H9 (cell line): ENCODE measurements around the gene TARS2. TPM values are rescaled to one million over a fixed set of nuclear protein-coding genes. Genes with fewer than 3 reads are reported as not detected.

Experiments used
- DNase-seq: peaks from one replicate; pipeline ENCODE4 v3.0.0-alpha.2; 2017
- H2AFZ ChIP-seq: one replicate; pipeline ENCODE4 v1.6.1; 2013; ENCODE audit warnings: mild to moderate bottlenecking, low read length, control low read depth, moderate library complexity
- H2AK5ac ChIP-seq: 2 replicates; pipeline ENCODE4 v1.6.1; 2013; ENCODE audit warnings: low read length, control low read depth, mixed read lengths; ENCODE audit not compliant: insufficient read length
- H2BK120ac ChIP-seq: one replicate; pipeline ENCODE4 v1.6.1; 2013; ENCODE audit warnings: low read depth, mild to moderate bottlenecking, low read length, control low read depth, inconsistent platforms; ENCODE audit not compliant: poor library complexity, severe bottlenecking
- H2BK12ac ChIP-seq: 2 replicates; pipeline ENCODE4 v1.6.1; 2013; ENCODE audit warnings: low read length, control low read depth, mixed read lengths, low read depth; ENCODE audit not compliant: insufficient read length
- H2BK15ac ChIP-seq: 2 replicates; pipeline ENCODE4 v1.6.1; 2013; ENCODE audit warnings: low read depth, low read length, control low read depth
- H2BK20ac ChIP-seq: one replicate; pipeline ENCODE4 v1.6.1; 2013; ENCODE audit warnings: low read depth, mild to moderate bottlenecking, low read length, control low read depth, inconsistent platforms; ENCODE audit not compliant: poor library complexity, severe bottlenecking
- H2BK5ac ChIP-seq: 2 replicates; pipeline ENCODE4 v1.6.1; 2013; ENCODE audit warnings: low read length, control low read depth, mixed read lengths; ENCODE audit not compliant: insufficient read length
- H3K14ac ChIP-seq: 2 replicates; pipeline ENCODE4 v1.6.1; 2013; ENCODE audit warnings: low read length, control low read depth; ENCODE audit not compliant: insufficient read depth
- H3K18ac ChIP-seq: 2 replicates; pipeline ENCODE4 v1.6.1; 2013; ENCODE audit warnings: low read depth, mild to moderate bottlenecking, mixed read lengths, low read length, control low read depth; ENCODE audit not compliant: insufficient read length
- H3K23ac ChIP-seq: 2 replicates; pipeline ENCODE4 v1.6.1; 2013; ENCODE audit warnings: low read length, control low read depth, mixed read lengths, low read depth; ENCODE audit not compliant: insufficient read length
- H3K23me2 ChIP-seq: 2 replicates; pipeline ENCODE4 v1.6.1; 2013; ENCODE audit warnings: low read depth, mild to moderate bottlenecking, mixed read lengths, low read length, control low read depth; ENCODE audit not compliant: insufficient read length, poor library complexity, severe bottlenecking
- H3K27ac ChIP-seq: 2 replicates; pipeline ENCODE4 v1.5.1; 2013; ENCODE audit warnings: low read length, control low read depth, mixed read lengths, low read depth; ENCODE audit not compliant: insufficient read length
- H3K27me3 ChIP-seq: 2 replicates; pipeline ENCODE4 v1.6.1; 2013; ENCODE audit warnings: low read length, control low read depth, inconsistent platforms; ENCODE audit not compliant: insufficient read depth
- H3K4ac ChIP-seq: 2 replicates; pipeline ENCODE4 v1.6.1; 2013; ENCODE audit warnings: low read depth, mild to moderate bottlenecking, control low read depth, inconsistent platforms, low read length, moderate library complexity
- H3K4me1 ChIP-seq: 2 replicates; pipeline ENCODE4 v1.6.1; 2013; ENCODE audit warnings: low read length, control low read depth, inconsistent platforms; ENCODE audit not compliant: insufficient read depth
- H3K4me2 ChIP-seq: 2 replicates; pipeline ENCODE4 v1.6.1; 2013; ENCODE audit warnings: low read length, control low read depth, mixed read lengths; ENCODE audit not compliant: insufficient read length, insufficient read depth
- H3K56ac ChIP-seq: 2 replicates; pipeline ENCODE4 v1.6.1; 2013; ENCODE audit warnings: low read depth, mild to moderate bottlenecking, mixed read lengths, low read length, control low read depth; ENCODE audit not compliant: insufficient read length
- H3K79me1 ChIP-seq: 2 replicates; pipeline ENCODE4 v1.6.1; 2013; ENCODE audit warnings: low read depth, mild to moderate bottlenecking, moderate library complexity, low read length, control low read depth, inconsistent platforms; ENCODE audit not compliant: insufficient read depth, poor library complexity, severe bottlenecking
- H3K79me2 ChIP-seq: 2 replicates; pipeline ENCODE4 v1.6.1; 2013; ENCODE audit warnings: low read length, control low read depth, inconsistent platforms; ENCODE audit not compliant: insufficient read depth
- H3K9ac ChIP-seq: 2 replicates; pipeline ENCODE4 v1.6.1; 2013; ENCODE audit warnings: low read length, control low read depth, mixed read lengths; ENCODE audit not compliant: insufficient read length; ENCODE audit errors: extremely low read depth
- H3K9me3 ChIP-seq: one replicate; pipeline ENCODE4 v1.6.1; 2013; ENCODE audit warnings: low read depth, low read length, inconsistent platforms; ENCODE audit not compliant: control insufficient read depth
- H3T11ph ChIP-seq: one replicate; pipeline ENCODE4 v1.6.1; 2013; ENCODE audit warnings: mild to moderate bottlenecking, low read length, control low read depth, inconsistent platforms
- H4K20me1 ChIP-seq: one replicate; pipeline ENCODE4 v1.6.1; 2013; ENCODE audit not compliant: control insufficient read depth, insufficient read length, insufficient read depth
- H4K5ac ChIP-seq: 2 replicates; pipeline ENCODE4 v1.6.1; 2013; ENCODE audit warnings: low read depth, mild to moderate bottlenecking, mixed read lengths, low read length, control low read depth; ENCODE audit not compliant: insufficient read length
- H4K8ac ChIP-seq: replicated peaks from 2 replicates; pipeline ENCODE4 v1.6.1; 2013; ENCODE audit warnings: low read length, control low read depth, mixed read lengths, low read depth; ENCODE audit not compliant: insufficient read length
- H4K91ac ChIP-seq: 2 replicates; pipeline ENCODE4 v1.6.1; 2013; ENCODE audit warnings: low read depth, mild to moderate bottlenecking, moderate library complexity, mixed read lengths, low read length, control low read depth; ENCODE audit not compliant: insufficient read length
- H3K27ac Mint-ChIP-seq, 3 experiments: 2 replicates in 2 of 3; 3 replicates in 1 of 3; pipeline ENCODE4 v1.8.0; 2020 to 2021; ENCODE audit warnings: mixed read lengths in 3 of 3, mild to moderate bottlenecking in 1 of 3, moderate library complexity in 1 of 3
- H3K27me3 Mint-ChIP-seq: 2 replicates; pipeline ENCODE4 v1.8.0; 2021; ENCODE audit warnings: low read depth, mild to moderate bottlenecking, moderate library complexity, mixed read lengths
- H3K36me3 Mint-ChIP-seq, 3 experiments: 2 replicates in 2 of 3; 3 replicates in 1 of 3; pipeline ENCODE4 v1.8.0; 2020 to 2021; ENCODE audit warnings: low read depth in 3 of 3, mixed read lengths in 3 of 3; ENCODE audit not compliant: insufficient read depth in 1 of 3
- H3K4me1 Mint-ChIP-seq, 2 experiments: 2 replicates each; pipeline ENCODE4 v1.8.0; 2020; ENCODE audit warnings: mixed read lengths in 2 of 2
- H3K4me3 Mint-ChIP-seq, 2 experiments: 2 replicates in 1 of 2; 3 replicates in 1 of 2; pipeline ENCODE4 v1.8.0; 2020 to 2021; ENCODE audit warnings: mild to moderate bottlenecking in 2 of 2, mixed read lengths in 2 of 2, moderate library complexity in 1 of 2
- H3K9me3 Mint-ChIP-seq, 2 experiments: 2 replicates in 1 of 2; 3 replicates in 1 of 2; pipeline ENCODE4 v1.8.0; 2020; ENCODE audit warnings: mild to moderate bottlenecking in 2 of 2, mixed read lengths in 2 of 2, moderate library complexity in 1 of 2
- CTCF ChIP-seq: fragments of 200-600 bp; sonication (generic); conservative IDR thresholded peaks from 3 replicates; pipeline ENCODE4 v1.8.0; 2021; ENCODE audit warnings: antibody characterized with exemption, mild to moderate bottlenecking
- total RNA-seq: library from RNA; stranded (reverse); gene quantifications from 2 replicates; pipeline ENCODE4 v1.2.1, GENCODE V29; 2021

Gene TARS2
- total RNA-seq, 1 experiment from 2014 or later: 36.5 TPM

DNA sequence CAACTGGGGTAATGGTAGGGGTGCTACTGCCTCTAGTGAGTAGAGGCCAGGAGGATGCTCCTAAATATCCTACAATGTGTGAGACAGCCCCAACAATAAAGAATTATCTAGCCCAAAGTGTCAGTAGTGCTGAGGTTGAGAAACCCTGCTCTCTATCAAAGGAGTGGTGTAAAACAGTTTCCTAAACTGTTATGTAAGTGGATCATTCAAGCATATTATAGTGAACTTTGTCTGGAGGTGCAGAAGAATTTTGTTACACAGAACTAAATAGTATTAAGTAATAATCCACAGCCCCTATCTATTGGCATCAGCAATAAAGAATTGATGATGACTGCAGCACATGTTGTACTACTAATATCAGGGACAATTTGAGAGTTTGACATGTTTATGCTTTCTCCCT is 20.3 kb upstream of the TARS2 start:
- H3K4me1 ChIP-seq: no peaks in the 10 kb centered on the region
- H4K91ac ChIP-seq: no peak overlapping the region
- H3T11ph ChIP-seq: no peak overlapping the region
- no peak overlapping the region for H3K9ac ChIP-seq
- no peaks in the 10 kb centered on the region for H3K27me3 Mint-ChIP-seq
- no peak overlapping the region for H2BK5ac ChIP-seq
- H3K18ac ChIP-seq: no peak overlapping the region
- H3K27me3 ChIP-seq: no peaks in the 10 kb centered on the region
- no peak overlapping the region for H2AK5ac ChIP-seq
- no peak overlapping the region for H3K23ac ChIP-seq
- no peaks in the 10 kb centered on the region for H3K9me3 Mint-ChIP-seq
- H3K27ac ChIP-seq: no peak overlapping the region
- H2BK12ac ChIP-seq: no peak overlapping the region
- no peaks in the 10 kb centered on the region for H3K23me2 ChIP-seq
- H3K56ac ChIP-seq: no peak overlapping the region
- no peak overlapping the region for H3K4me2 ChIP-seq
- no peak overlapping the region for H3K4ac ChIP-seq
- peaks cover 28 to 55% (median 53%) of the 10 kb centered on the region in 3 experiments for H3K36me3 Mint-ChIP-seq
- H3K79me1 ChIP-seq: no peaks in the 10 kb centered on the region
- no peak overlapping the region for H4K5ac ChIP-seq
- no peak for DNase-seq
- H3K14ac ChIP-seq: no peak overlapping the region
- no peak overlapping the region for H2BK20ac ChIP-seq
- H4K8ac ChIP-seq: no peak overlapping the region
- H2BK120ac ChIP-seq: no peak overlapping the region
- no peaks in the 10 kb centered on the region for H3K9me3 ChIP-seq
- no peak overlapping the region for H3K27ac Mint-ChIP-seq
- H3K4me3 Mint-ChIP-seq: no peak overlapping the region; a peak in 1 of 5 replicates
- no peaks in the 10 kb centered on the region for H3K79me2 ChIP-seq
- peaks cover 5% of the 10 kb centered on the region in 2 experiments; a peak in 3 of 4 replicates for H3K4me1 Mint-ChIP-seq
- no peak overlapping the region for H2AFZ ChIP-seq
- no peak overlapping the region for H2BK15ac ChIP-seq
- TF ChIP-seq CTCF: no peak
- H4K20me1 ChIP-seq: no peaks in the 10 kb centered on the region
